Panc1 (cell line): ENCODE data around the gene PFKFB3. TPM values are rescaled to one million over a fixed set of nuclear protein-coding genes. Genes with fewer than 3 reads are reported as not detected.

Experiments used
- ATAC-seq: fragments of 200-7000 bp; cut with Tn5 transposase; 2 replicates; pipeline ENCODE4 v1.9.1; 2020; ENCODE audit warnings: mild to moderate bottlenecking, moderate library complexity
- BruUV-seq: library from RNA; stranded (reverse); fragments of 400-500 nt; replicated peaks from 2 replicates; lab custom pipeline; 2021; lab: Mats Ljungman, UMichigan
- CTCF ChIA-PET: fragments of 300-600 bp; sonication (Branson Sonifier 250); formaldehyde crosslinking; loops from one replicate; lab custom pipeline; 2022; ENCODE audit warnings: antibody characterized with exemption; lab: Charles Lee
- POLR2A ChIA-PET: fragments of 300-600 bp; sonication (Branson Sonifier 250); formaldehyde crosslinking; loops from one replicate; lab custom pipeline; 2022; ENCODE audit warnings: antibody characterized with exemption; lab: Charles Lee
- DNase-seq: peaks from one replicate; pipeline ENCODE4 v3.0.0-alpha.2; 2010; ENCODE audit warnings: low read depth, low spot score
- H3K27ac ChIP-seq: 2 replicates; pipeline ENCODE4 v1.5.1; 2011; ENCODE audit warnings: mild to moderate bottlenecking, low read length, inconsistent platforms
- H3K27me3 ChIP-seq: fragments of 200-500 bp; sonication (Bioruptor generic); 2 replicates; pipeline ENCODE4 v1.6.0; 2014; ENCODE audit warnings: low read length, inconsistent platforms; ENCODE audit not compliant: control insufficient read depth, insufficient read depth
- H3K36me3 ChIP-seq: fragments of 200-500 bp; sonication (Bioruptor generic); 2 replicates; pipeline ENCODE4 v1.5.1; 2014; ENCODE audit warnings: inconsistent platforms, mild to moderate bottlenecking, low read length, moderate library complexity; ENCODE audit not compliant: control insufficient read depth, insufficient read depth
- H3K4me1 ChIP-seq: 2 replicates; pipeline ENCODE4 v1.5.1; 2011; ENCODE audit warnings: inconsistent platforms, mild to moderate bottlenecking, low read length, moderate library complexity; ENCODE audit not compliant: control insufficient read depth, insufficient read depth
- H3K4me3 ChIP-seq, 2 experiments: 2 replicates each; pipeline ENCODE4 v1.5.1; 2011 to 2012; ENCODE audit warnings: low read depth in 2 of 2, low read length in 2 of 2, mild to moderate bottlenecking in 2 of 2, inconsistent platforms in 1 of 2, moderate library complexity in 1 of 2
- H3K9me3 ChIP-seq: fragments of 200-500 bp; sonication (Bioruptor generic); 2 replicates; pipeline ENCODE4 v1.5.1; 2014; ENCODE audit warnings: low read depth, mild to moderate bottlenecking, inconsistent platforms, low read length, moderate library complexity; ENCODE audit not compliant: control insufficient read depth, insufficient read depth
- CTCF ChIP-seq: fragments of 450-650 bp; IDR thresholded peaks from 2 replicates; pipeline ENCODE4 v1.5.1; 2017; ENCODE audit warnings: mild to moderate bottlenecking
- POLR2AphosphoS5 ChIP-seq: IDR thresholded peaks from 2 replicates; pipeline ENCODE4 v1.6.1; 2012; ENCODE audit warnings: mild to moderate bottlenecking, low read depth, low read length, moderate library complexity
- REST ChIP-seq, 2 experiments: IDR thresholded peaks; 2 replicates each; pipeline ENCODE4 v1.6.1; 2011 to 2012; ENCODE audit warnings: low read depth in 2 of 2, control low read depth in 1 of 2, low read length in 1 of 2, mild to moderate bottlenecking in 1 of 2, moderate library complexity in 1 of 2; ENCODE audit not compliant: insufficient read depth in 1 of 2
- SIN3A ChIP-seq: IDR thresholded peaks from 2 replicates; pipeline ENCODE4 v1.6.1; 2012; ENCODE audit warnings: low read depth, mild to moderate bottlenecking, low read length, moderate library complexity, borderline replicate concordance; ENCODE audit not compliant: insufficient read depth
- TCF7L2 ChIP-seq: IDR thresholded peaks from 2 replicates; pipeline ENCODE4 v1.6.1; 2011; ENCODE audit warnings: mild to moderate bottlenecking, low read depth, low read length, inconsistent platforms
- in situ Hi-C: cut with HindIII; loops from 2 replicates; pipeline ENCODE4 v1.10.0; 2016; ENCODE audit warnings: low sequenced_read_pairs, low pct_unique_long_range_greater_than_20kb
- intact Hi-C: fragments of 100-400 bp; cut with micrococcal nuclease; formaldehyde crosslinking; loops from one replicate; pipeline ENCODE4 v1.10.0; 2022; ENCODE audit not compliant: unreplicated experiment
- total RNA-seq: library from RNA; stranded (reverse); gene quantifications from one replicate; pipeline ENCODE4 v1.2.1, GENCODE V29; 2021; ENCODE audit not compliant: unreplicated experiment

Gene PFKFB3
- total RNA-seq, 1 experiment from 2014 or later = 17.1 TPM

GRCh38 chr10:6174201-6174874, 28.4 kb upstream of the PFKFB3 start:
- in situ Hi-C loops (no loop called here), intact Hi-C loops (no loop called here)
- Histone ChIP-seq H3K27me3 (no peaks in the 10 kb centered on the region), H3K36me3 (no peaks in the 10 kb centered on the region), H3K27ac (no peak overlapping the region), H3K4me1 (no peaks in the 10 kb centered on the region), H3K4me3 (no peak overlapping the region), H3K9me3 (no peaks in the 10 kb centered on the region)
- ATAC-seq = no peak
- ChIA-PET POLR2A (no interaction called here), CTCF (no interaction called here)
- TF ChIP-seq POLR2AphosphoS5 (no peak), CTCF (no peak)
- BruUV-seq = no TSS peak
- no peak for DNase-seq

GRCh38 chr10:6175329-6176055, 27.2 kb upstream of the PFKFB3 start:
- BruUV-seq = no TSS peak
- in situ Hi-C loops = no loop called here
- ATAC-seq (no peak), DNase-seq (no peak)
- POLR2A ChIA-PET = no interaction called here
- CTCF ChIA-PET = no interaction called here
- no peaks in the 10 kb centered on the region for H3K27me3 ChIP-seq
- H3K9me3 ChIP-seq = no peaks in the 10 kb centered on the region
- no peak overlapping the region for H3K27ac ChIP-seq
- no peak overlapping the region for H3K4me3 ChIP-seq
- H3K4me1 ChIP-seq = no peaks in the 10 kb centered on the region
- intact Hi-C loops = no loop called here
- no peaks in the 10 kb centered on the region for H3K36me3 ChIP-seq
- TF ChIP-seq REST (IDR thresholded peaks at IDR 0.05; ENCODE audit: insufficient read depth in 1 of 2, low read depth in 2 of 2, low read length in 1 of 2) (no peak), CTCF (no peak), TCF7L2 (no peak), SIN3A (no peak), POLR2AphosphoS5 (no peak)
